ENCODE measurements around the gene GSTM2. TPM values are rescaled to one million over a fixed set of nuclear protein-coding genes. Genes with fewer than 3 reads are reported as not detected.
"Not testable (repeated sequence)": the region's sequence is repeated elsewhere in the genome, so short reads cannot be mapped to it uniquely, and the experiment has no call there.

Gene GSTM2
- total RNA-seq, 2 experiments from 2014 or later = 106 to 107 TPM

- no peak overlapping the region for H3K27ac Mint-ChIP-seq
These were observed 3.2 kb downstream of the GSTM2 start for GRCh38 chr1:109671067-109671466.

DNA sequence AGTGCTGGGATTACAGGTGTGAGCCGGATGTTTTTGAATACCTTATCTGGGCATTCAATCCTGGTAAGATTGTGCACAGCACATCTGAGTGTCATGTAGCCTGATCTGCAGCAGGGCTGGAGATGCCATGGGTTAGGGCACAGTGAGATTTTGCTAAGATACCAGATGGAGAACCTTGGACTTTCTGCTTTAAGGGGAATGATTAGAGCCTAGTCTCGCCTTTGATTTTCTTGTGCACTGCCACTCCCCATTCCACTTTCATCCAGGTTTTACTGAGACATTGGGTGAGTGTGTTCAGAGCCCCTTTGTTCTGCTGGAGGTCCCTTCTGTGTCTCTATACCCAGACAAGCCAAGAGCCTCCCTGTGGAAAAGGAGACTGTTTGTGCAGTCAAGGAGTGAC, 6.0 kb downstream of the GSTM2 start:
- H3K36me3 Mint-ChIP-seq (ENCODE audit: low read depth); DNase-seq; CTCF ChIA-PET; H3K4me3 Mint-ChIP-seq; intact Hi-C loops (cut with DNase I, micrococcal nuclease); POLR2A ChIA-PET; H3K9me3 Mint-ChIP-seq; H3K4me3 ChIP-seq (ENCODE audit: low read length); H3K36me3 ChIP-seq (ENCODE audit: insufficient read depth, low read length); H3K27ac Mint-ChIP-seq; H3K9me3 ChIP-seq (ENCODE audit: control insufficient read depth in 1 of 2, insufficient read depth in 1 of 2, low read length in 2 of 2); H3K27ac ChIP-seq (ENCODE audit: low read depth in 1 of 2, low read length in 2 of 2); H3K27me3 ChIP-seq (ENCODE audit: control insufficient read depth in 1 of 2, insufficient read depth in 2 of 2, low read length in 2 of 2); ATAC-seq (ENCODE audit: poor library complexity); H3K4me1 ChIP-seq (ENCODE audit: insufficient read depth, low read length); H3K27me3 Mint-ChIP-seq: not testable (repeated sequence)
- H3K4me1 Mint-ChIP-seq (ENCODE audit: low read depth) = peaks cover 19% of the 10 kb centered on the region

More at GRCh38 chr1:109671067-109671466, 3.2 kb downstream of the GSTM2 start:
- Mint-ChIP-seq H3K36me3 (ENCODE audit: low read depth) (peaks cover 5% of the 10 kb centered on the region), H3K4me1 (ENCODE audit: low read depth) (peaks cover 30% of the 10 kb centered on the region), H3K27me3 (no peaks in the 10 kb centered on the region), H3K9me3 (no peaks in the 10 kb centered on the region), H3K4me3 (no peak overlapping the region)
- no peaks in the 10 kb centered on the region for H3K27me3 ChIP-seq (ENCODE audit: control insufficient read depth in 1 of 2, insufficient read depth in 2 of 2, low read length in 2 of 2)
- ATAC-seq (ENCODE audit: poor library complexity) (no peak), DNase-seq (peak in 1 of 14 experiments; percentile 3)
- no peak overlapping the region for H3K4me3 ChIP-seq (ENCODE audit: low read length)
- H3K27ac ChIP-seq (ENCODE audit: low read depth in 1 of 2, low read length in 2 of 2) = no peak overlapping the region
- no peaks in the 10 kb centered on the region for H3K9me3 ChIP-seq (ENCODE audit: control insufficient read depth in 1 of 2, insufficient read depth in 1 of 2, low read length in 2 of 2)
- no peaks in the 10 kb centered on the region for H3K36me3 ChIP-seq (ENCODE audit: insufficient read depth, low read length)
- ChIA-PET POLR2A (no interaction called here), CTCF (interaction anchor here (1.7 to 2.0 kb wide), 2 partner anchors 31 to 120 kb away, joined by 3 to 4 read pairs; no protein-coding TSS in a partner anchor)
- intact Hi-C loops (cut with DNase I, micrococcal nuclease) = no loop called here
- no peak for TF ChIP-seq CTCF (IDR thresholded peaks at IDR 0.05)
- peaks cover 22% of the 10 kb centered on the region for H3K4me1 ChIP-seq (ENCODE audit: insufficient read depth, low read length)

GRCh38 chr1:109676683-109677381, 9.0 kb downstream of the GSTM2 start:
- CTCF ChIA-PET; H3K9me3 Mint-ChIP-seq; H3K9me3 ChIP-seq (ENCODE audit: control insufficient read depth in 1 of 2, insufficient read depth in 1 of 2, low read length in 2 of 2); intact Hi-C loops (cut with DNase I, micrococcal nuclease); H3K27ac ChIP-seq (ENCODE audit: low read depth in 1 of 2, low read length in 2 of 2); H3K27ac Mint-ChIP-seq; H3K27me3 ChIP-seq (ENCODE audit: control insufficient read depth in 1 of 2, insufficient read depth in 2 of 2, low read length in 2 of 2); H3K4me3 ChIP-seq (ENCODE audit: low read length); H3K4me1 ChIP-seq (ENCODE audit: insufficient read depth, low read length); H3K36me3 Mint-ChIP-seq (ENCODE audit: low read depth); POLR2A ChIA-PET; H3K36me3 ChIP-seq (ENCODE audit: insufficient read depth, low read length); H3K27me3 Mint-ChIP-seq; H3K4me1 Mint-ChIP-seq (ENCODE audit: low read depth); ATAC-seq (ENCODE audit: poor library complexity); H3K4me3 Mint-ChIP-seq: not testable (repeated sequence)
- DNase-seq = peak in 1 of 14 experiments; percentile 0

- Histone ChIP-seq H3K4me1 (ENCODE audit: insufficient read depth, low read length) (no peaks in the 10 kb centered on the region), H3K36me3 (ENCODE audit: insufficient read depth, low read length) (no peaks in the 10 kb centered on the region), H3K9me3 (ENCODE audit: control insufficient read depth in 1 of 2, insufficient read depth in 1 of 2, low read length in 2 of 2) (no peaks in the 10 kb centered on the region), H3K4me3 (ENCODE audit: low read length) (no peak overlapping the region), H3K27me3 (ENCODE audit: control insufficient read depth in 1 of 2, insufficient read depth in 2 of 2, low read length in 2 of 2) (no peaks in the 10 kb centered on the region), H3K27ac (ENCODE audit: low read depth in 1 of 2, low read length in 2 of 2) (no peak overlapping the region)
- CTCF ChIA-PET = no interaction called here
- DNase-seq (peak in 1 of 14 experiments; percentile 0), ATAC-seq (ENCODE audit: poor library complexity) (no peak)
- Mint-ChIP-seq H3K27ac (no peak overlapping the region), H3K9me3 (no peaks in the 10 kb centered on the region), H3K27me3 (no peaks in the 10 kb centered on the region), H3K36me3 (ENCODE audit: low read depth) (no peaks in the 10 kb centered on the region), H3K4me3 (no peak overlapping the region), H3K4me1 (ENCODE audit: low read depth) (no peaks in the 10 kb centered on the region)
- no peak for TF ChIP-seq CTCF (IDR thresholded peaks at IDR 0.05)
- intact Hi-C loops (cut with DNase I, micrococcal nuclease) = no loop called here
- POLR2A ChIA-PET = no interaction called here
These were observed 9.6 kb downstream of the GSTM2 start for GRCh38 chr1:109677459-109677858.

GRCh38 chr1:109678637-109679036, 10.8 kb downstream of the GSTM2 start:
- H3K27ac Mint-ChIP-seq; H3K36me3 ChIP-seq (ENCODE audit: insufficient read depth, low read length); POLR2A ChIA-PET; CTCF ChIA-PET; H3K27me3 ChIP-seq (ENCODE audit: control insufficient read depth in 1 of 2, insufficient read depth in 2 of 2, low read length in 2 of 2); H3K4me1 ChIP-seq (ENCODE audit: insufficient read depth, low read length); DNase-seq; H3K9me3 ChIP-seq (ENCODE audit: control insufficient read depth in 1 of 2, insufficient read depth in 1 of 2, low read length in 2 of 2); H3K27ac ChIP-seq (ENCODE audit: low read depth in 1 of 2, low read length in 2 of 2); H3K36me3 Mint-ChIP-seq (ENCODE audit: low read depth); H3K4me3 Mint-ChIP-seq; H3K4me3 ChIP-seq (ENCODE audit: low read length); H3K9me3 Mint-ChIP-seq; intact Hi-C loops (cut with DNase I, micrococcal nuclease); ATAC-seq (ENCODE audit: poor library complexity); H3K27me3 Mint-ChIP-seq; H3K4me1 Mint-ChIP-seq (ENCODE audit: low read depth): not testable (repeated sequence)

DNA sequence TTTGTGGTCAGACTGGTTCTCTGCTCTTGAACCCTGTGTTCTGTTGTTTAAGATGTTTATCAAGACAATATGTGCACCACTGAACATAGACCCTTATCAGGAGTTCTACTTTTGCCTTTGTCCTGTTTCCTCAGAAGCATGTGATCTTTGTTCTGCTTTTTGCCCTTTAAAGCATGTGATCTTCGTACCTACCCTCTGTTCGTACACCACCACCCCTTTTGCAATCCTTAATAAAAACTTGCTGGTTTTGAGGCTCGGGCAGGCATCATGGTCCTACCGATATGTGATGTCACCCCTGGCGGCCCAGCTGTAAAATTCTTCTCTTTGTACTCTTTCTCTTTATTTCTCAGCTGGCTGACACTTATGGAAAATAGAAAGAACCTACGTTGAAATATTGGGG, 16.9 kb downstream of the GSTM2 start:
- H3K4me3 ChIP-seq (ENCODE audit: low read length); H3K4me1 ChIP-seq (ENCODE audit: insufficient read depth, low read length); H3K4me3 Mint-ChIP-seq; H3K36me3 ChIP-seq (ENCODE audit: insufficient read depth, low read length); DNase-seq; POLR2A ChIA-PET; H3K9me3 Mint-ChIP-seq; H3K27ac Mint-ChIP-seq; H3K27ac ChIP-seq (ENCODE audit: low read depth in 1 of 2, low read length in 2 of 2); ATAC-seq (ENCODE audit: poor library complexity); CTCF ChIA-PET; H3K9me3 ChIP-seq (ENCODE audit: control insufficient read depth in 1 of 2, insufficient read depth in 1 of 2, low read length in 2 of 2); H3K27me3 Mint-ChIP-seq; H3K27me3 ChIP-seq (ENCODE audit: control insufficient read depth in 1 of 2, insufficient read depth in 2 of 2, low read length in 2 of 2): not testable (repeated sequence)
- Mint-ChIP-seq H3K4me1 (ENCODE audit: low read depth) (peaks cover 20% of the 10 kb centered on the region), H3K36me3 (ENCODE audit: low read depth) (peaks cover 10% of the 10 kb centered on the region)
- intact Hi-C loops (cut with DNase I, micrococcal nuclease) = loop anchor here (5.0 kb wide), 3 partner anchors 42 to 298 kb away; partner anchors contain the start of gene AHCYL1 (in 1 of the 2)

All from CD4-positive, alpha-beta T cell (primary cell).